ENCODE data around the gene MED15.

MED15 gene

DNA sequence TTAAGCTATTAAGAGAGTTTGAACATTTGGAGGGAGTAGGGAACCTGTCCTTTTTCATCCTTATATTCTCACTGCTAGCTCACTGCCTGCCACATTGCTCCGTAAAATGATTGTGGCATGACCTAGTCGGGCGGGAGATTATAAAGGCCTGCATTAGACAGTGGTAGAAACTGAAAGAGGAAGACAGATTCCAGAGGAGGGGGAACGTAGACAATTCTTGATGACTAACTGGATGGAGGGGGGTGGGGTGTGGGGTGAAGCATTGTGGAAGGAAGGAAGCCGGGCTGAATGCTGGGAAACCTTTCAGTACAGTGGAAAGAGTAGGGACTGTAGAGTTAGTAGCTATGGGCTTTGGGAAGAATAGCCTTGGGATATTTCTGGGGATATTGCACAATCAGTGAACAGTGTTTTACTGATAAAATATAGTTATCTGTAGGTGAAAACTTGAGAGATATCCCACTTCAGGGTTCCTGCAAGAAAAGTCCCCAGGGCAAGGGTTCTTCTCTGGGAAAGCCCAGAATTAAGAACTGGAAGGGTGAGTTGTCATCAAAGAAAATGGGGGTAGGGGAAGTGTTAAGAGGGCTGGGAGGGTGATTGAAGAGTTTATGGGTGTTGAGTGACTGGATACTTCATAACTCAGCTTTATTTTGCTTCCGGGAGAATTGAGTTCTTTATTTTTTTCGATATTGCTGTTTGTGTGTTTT, 2.1 kb downstream of the MED15 start:
- DNase-seq (ENCODE audit: low read depth in 2 of 2) = peak; percentile 32 to 38

DNA sequence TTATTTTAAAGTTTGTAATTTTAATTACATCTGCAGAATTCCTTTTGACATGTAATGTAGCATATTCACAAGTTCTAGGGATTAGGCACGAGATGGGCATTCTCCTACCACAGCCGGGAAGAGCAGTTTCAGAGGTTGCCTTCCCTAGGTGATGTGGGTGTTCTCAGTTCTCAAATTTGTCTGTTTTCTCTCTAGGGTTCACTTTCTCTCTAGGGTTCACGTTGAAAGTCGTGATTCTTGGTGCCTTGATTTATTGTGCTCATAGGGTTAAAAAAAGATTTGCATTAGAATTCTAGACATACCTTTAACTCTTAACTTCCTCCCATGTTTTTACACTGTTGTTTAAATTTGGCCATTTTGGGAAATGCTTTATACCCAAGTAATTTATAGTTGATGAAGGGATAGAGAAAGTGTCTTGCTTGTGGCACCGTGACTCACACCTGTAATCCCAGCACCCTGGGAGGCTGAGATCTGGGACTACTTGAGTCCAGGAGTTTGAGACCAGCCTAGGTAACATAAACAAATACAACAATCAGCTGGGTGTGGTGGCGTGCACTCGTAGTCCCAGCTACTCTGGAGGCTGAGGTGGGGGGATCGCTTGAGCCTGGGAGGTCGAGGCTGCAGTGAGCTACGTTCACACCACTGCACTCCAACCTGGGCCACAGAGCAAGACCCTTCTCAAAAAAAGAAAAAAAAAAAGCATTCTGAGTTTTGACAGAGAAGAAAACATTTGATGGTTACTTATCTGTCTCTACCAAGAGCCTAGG, 3.6 kb downstream of the MED15 start:
- no peak for DNase-seq (ENCODE audit: low read depth in 2 of 2)

DNA sequence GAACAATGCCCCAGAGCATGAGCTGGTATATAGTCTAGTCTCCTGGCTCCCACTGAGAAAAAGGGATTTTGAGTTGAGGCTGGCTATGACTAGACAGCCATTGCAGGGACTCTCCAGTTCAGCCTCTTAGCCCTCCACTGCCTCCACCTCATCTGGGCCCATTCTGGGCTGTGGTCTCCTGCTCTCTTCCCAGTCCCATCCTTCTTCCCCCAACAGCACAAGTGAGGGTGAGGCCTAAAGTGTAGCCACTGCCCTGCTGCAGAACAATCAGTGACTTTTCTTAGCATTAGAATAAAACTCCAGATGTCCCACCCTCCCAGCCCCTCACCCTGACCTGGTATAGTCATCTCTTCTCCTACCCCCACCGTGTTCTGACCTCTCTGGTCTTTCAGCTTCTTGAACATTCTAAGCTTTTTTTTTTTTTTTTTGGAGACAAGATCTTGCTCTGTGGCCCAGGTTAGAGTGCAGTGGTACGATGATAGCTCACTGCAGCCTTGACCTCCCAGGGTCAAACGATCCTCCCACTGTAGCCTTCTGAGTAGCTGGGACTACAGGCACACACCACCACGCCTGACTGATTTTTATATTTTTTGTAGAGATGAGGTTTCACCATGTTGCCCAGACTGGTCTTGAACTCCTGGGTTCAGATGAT, 4.3 kb downstream of the MED15 start:
- DNase-seq (ENCODE audit: low read depth in 2 of 2) = no peak

DNA sequence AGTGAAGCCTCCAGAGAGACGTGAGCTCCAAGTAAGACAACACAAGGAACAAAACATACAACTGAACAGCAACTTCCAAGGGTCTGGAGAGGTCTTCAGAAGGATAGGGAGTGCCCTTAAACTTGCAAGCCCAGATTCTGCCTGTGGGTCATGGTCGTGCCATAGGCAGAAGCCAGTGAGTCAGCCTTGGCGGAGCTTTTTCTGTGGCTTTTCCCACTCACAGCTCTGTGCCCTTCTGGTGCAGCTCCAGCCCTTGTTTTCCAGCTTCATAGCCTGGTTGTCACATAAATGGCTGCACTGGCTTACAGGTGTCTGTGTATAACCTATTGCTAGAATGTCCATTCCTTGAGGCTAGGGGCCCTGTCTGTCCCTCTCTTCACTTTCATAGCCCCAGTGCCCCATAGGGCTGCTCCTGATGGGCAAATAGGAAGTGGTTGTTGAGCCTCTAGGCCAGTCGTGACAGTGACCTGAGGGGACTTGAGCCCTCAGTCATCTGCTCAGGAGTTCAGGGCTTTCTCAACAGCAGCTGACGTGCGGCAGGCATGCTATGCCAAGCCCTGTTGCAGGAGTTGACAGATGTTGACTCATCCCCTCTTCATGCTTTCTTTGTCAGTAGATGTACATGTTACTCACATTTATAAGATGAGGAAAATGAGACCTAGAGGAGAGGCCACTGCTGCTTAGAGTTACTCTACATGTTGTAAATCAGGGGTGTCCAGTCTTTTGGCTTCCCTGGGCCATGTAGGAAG, 7.4 kb downstream of the MED15 start:
- no peak for DNase-seq (ENCODE audit: low read depth in 2 of 2)

DNA sequence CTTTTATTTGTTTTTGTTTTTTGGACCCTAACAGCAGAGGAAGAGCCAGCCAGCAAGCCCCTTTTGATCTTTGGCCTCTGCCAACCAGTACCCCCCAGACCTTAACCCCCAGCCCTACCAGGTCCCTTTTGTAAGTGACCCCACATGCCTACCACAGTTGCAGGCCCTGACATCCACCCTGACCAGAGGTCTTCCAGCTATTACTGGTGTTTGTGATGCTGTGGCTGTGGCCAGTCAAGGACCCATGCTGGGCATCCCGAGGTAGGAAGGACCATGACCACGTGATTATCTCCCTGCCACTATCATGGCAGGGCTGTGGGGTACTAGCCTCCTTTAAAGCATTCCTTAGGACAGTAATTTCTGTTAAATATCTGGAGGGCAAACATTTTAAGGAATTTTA, 9.0 kb downstream of the MED15 start:
- DNase-seq (ENCODE audit: low read depth in 2 of 2) = no peak

DNA sequence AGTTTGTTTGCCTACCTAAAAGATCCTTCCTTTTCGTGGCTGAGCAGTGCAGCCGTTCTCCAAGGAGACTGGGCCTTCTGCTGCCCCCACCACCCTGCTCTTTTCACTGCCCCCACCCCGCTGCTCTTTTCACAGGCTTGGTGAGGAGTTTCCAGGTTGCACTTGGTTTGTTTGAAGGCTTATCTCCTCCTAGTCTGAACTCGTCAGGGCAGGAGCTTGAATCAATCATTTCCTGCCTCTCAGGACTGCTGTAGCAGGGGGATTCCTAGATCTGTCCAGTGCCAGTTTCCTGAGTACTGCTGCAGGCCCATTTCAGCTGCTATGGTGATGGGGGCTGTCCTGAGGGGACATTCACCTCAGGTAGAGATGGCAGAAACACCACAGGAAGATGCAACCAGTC, 10.0 kb downstream of the MED15 start:
- no peak for DNase-seq (ENCODE audit: low read depth in 2 of 2)

DNA sequence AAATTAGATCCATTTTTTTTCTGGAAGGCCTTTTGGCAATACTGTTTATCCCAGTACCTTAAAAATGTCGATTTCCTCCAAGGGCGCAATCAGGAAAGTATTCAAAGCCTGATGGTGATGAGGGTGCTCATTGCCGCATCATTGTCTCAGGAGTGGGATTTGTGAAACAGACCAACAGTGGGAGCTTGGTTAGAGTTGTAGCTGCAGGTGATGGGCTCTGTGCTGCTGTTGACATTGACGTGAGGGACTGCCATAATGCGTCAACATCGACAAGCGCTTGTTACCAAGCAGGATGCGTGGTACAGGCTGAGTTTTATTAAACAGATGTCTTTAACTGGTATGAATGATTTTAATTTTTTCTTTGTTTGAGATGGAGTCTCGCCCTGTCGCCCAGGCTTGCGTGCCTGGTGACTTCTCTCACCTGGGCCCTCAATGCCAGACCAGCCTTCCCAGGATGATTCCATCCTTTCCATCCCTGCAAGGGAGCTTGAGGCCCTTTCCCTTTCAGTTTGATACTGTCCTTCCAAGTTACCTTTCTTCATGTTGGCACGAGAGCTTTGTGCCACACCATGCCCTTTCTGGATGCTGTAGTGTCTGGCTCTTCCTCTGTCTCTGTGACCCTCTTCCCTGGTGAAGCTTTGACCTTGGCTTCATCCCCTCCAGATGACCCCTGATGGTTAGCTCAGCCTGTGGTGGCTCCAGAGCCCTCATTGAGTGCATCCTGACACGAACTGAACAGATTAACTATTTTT, 10.6 kb downstream of the MED15 start:
- no peak for DNase-seq (ENCODE audit: low read depth in 2 of 2)

DNA sequence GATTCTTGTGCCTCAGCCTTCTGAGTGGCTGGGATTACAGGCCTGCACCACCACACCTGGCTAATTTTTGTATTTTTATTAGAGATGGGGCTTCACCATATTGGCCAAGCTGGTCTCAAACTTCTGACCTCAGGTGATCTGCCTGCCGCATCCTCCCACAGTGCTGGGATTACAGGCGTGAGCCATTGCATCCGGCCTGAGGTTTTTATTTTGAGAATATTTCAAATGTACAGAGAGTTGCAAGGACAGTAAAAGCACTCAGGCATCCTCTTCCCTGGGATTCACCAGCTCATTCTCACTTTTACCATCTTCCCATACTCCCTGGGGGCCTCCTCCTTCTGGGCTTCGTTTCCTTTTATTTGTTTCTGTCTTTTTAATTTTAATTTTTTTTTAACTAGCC, 12.1 kb downstream of the MED15 start:
- DNase-seq (ENCODE audit: low read depth in 2 of 2) = no peak

DNA sequence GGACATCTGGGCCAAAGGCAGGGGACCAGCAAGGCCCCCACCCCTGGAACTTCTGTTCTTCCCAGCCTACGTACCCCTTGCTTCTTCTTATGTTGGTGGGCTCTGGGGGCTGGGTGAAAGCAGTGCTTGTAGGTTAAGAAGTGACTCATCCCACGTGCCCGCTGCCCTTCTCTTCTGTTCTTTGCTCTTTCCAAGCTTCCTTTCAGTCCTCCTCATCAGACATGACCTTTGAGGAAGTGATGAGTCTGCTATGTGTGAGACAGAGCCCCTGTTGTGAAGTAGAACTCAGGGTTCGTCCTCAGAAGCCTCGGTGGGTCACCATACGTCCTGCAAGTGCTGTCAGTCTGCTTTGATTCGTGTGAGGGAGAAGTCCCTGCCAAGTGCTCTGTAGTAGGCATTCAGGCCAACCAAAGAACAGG, 12.7 kb downstream of the MED15 start:
- no peak for DNase-seq (ENCODE audit: low read depth in 2 of 2)

DNA sequence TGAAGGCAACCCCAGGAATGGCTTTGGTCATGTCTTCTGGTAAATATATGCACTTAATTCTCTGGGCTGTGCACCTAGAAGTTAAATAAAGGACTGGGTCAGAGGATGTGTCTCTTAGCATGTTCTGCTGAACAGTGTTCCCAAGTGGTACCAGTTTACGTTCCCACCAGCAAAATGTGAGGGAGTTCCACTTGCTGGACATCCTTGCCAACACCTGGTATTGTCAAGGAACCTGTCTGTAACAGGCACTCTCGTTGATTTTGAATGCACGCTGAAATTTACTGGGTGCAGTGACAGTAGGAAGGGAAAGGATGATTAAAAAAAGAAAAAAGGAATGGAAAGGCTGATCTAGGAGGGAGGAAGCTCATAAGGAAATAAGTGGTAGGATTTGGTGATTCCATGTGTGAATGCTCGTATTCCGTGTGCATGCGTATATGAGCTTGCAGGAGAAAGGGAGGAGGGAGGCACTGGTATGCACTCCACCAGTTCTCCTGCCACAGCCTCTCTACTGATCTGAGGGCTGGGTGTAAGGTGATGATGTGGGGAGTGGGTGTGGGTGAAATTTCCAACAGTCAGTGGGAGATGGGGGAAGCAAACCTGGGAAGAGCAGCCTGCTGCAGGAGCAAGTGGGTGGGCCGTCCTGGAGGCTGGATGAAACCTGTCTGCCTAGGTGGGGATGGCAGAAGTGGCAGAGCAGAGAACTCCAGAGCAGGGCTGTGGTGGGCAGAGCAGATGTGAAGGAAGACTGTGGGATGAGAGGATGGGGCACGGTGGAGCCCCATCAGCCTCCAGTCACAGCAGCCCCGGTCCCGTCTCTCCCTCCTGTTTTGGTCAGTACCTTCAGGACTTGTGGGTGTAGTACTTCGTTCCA, 15.0 kb downstream of the MED15 start:
- no peak for DNase-seq (ENCODE audit: low read depth in 2 of 2)

DNA sequence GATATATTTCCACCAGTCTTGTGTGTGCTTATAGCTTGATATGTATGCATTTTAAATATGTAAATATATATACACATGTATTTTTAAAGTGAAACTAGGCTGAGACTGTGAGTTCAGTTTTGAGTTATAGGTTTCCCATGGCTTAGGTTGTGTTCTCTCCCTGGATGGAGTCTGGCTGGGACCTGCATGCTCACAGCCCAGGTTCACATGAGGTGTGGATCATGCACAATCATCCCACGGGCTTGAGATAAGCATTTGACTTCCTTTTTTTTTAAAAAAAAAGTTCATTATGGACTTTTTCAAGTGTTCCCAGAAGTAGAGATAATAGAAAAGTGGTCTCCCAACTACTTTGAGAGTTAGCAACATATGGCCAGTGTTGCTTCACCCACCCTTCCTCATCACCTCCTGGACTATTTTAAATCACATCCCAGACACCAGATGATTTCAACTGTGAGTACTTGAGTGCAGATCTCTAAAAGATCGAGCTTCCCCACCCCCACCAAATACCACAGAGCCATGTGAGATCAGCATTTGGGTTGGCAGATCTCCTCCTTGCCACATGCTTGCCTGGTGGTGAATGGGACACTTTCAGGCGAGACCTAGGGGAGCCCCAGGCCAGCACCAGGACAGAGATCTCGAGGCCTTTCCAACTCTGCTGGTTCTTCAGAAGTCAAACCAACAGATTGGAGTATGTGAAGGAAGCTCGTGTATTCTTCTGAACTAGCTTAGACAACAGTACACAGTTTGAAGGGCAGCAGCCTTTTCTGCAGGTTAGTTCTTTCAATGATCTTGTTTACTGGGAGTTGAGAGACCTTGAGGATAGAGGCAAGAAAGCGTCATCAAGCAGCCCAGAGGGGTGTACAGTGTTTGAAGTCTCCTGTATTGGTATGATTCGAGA, 15.9 kb downstream of the MED15 start:
- no peak for DNase-seq (ENCODE audit: low read depth in 2 of 2)

DNA sequence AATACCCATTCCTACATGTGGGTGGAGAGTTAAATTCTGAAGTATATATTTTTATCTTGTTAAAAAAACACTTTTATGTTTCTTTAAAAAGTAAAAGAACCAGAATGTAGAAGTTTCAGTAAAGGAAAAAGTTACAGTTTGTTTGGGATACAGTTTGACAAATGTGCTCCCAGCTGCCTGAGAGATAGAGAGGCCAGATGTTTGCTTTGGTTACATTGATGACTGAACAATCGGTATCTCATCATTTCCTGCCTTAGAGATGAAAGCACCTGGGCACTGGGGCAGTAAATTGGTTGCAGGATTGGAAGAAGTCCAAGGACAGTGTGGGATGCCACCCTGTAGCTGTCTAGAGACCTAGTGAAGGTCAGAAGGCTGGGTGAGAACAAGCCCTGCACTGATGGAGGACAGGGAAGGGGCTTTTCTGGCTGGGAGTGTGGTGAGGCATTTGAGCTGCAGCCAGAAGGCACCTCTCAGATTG, 16.6 kb downstream of the MED15 start:
- no peak for DNase-seq (ENCODE audit: low read depth in 2 of 2)

DNA sequence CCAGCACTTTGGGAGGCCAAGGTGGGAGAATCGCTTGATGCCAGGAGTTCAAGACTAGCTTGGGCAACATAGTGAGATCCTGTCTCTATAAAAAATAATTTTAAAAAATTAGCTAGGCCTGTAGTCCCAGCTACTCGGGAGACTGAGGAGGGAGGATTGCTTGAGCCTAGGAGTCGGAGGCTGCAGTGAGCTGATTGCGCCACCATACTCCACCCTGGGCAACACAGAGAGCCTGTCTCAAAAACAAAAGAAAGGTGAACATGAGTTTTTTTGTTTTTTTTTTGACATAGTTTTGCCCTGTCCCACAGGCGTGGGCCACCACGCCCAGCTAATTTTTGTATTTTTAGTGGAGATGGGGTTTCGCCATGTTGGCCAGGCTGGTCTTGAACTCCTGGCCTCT, 17.6 kb downstream of the MED15 start:
- DNase-seq (ENCODE audit: low read depth in 2 of 2) = no peak

DNA sequence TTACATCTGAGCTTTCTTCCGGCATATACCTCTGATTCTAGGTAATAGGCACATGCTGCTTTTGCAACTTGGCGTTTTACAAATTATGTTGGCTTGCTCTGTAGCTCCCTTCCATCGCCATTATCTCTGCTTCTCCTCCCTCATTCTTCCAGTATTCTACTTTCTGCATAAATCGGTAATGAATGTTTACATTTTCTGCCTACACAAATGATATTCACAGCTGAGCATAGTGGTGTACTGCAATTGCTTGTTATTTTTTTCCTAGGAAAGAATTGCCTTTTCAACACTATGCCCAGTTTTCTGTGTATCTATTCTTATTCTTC, 18.9 kb downstream of the MED15 start:
- no peak for DNase-seq (ENCODE audit: low read depth in 2 of 2)

DNA sequence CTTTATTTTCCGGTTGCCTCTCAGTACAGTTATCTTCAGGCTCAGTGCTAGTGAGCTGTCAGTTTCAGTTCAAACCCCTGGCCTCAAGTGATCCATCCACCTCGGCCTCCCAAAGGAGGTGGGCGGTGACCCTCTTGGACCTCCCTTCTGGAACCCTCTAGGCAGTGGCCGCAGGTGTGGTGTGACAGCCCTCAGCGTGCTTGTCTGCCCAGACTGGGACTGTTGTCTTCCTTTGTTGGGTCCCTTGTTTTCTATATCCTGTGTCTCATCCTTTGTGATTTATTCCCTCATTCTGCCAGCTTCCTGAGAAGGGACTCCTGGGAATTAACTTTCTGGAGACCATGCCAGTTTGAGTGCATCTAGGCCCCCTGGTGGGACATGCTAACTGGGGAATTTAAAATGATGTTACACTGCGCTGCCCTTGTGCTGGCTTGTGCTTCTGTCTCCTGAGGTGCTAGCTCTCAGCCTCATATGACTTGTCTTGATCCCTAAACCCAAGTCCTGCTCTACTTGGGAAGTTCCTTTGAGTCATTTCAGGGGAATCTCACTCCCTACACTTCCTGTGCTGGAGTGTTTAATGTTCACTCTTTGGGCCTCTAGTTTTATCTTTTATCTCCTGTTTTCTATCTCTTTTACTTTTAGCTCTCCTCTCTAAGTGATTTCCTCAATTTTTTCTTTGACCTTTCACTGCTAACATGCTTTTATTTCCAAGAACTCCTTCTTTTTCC, 19.4 kb downstream of the MED15 start:
- DNase-seq (ENCODE audit: low read depth in 2 of 2) = no peak

DNA sequence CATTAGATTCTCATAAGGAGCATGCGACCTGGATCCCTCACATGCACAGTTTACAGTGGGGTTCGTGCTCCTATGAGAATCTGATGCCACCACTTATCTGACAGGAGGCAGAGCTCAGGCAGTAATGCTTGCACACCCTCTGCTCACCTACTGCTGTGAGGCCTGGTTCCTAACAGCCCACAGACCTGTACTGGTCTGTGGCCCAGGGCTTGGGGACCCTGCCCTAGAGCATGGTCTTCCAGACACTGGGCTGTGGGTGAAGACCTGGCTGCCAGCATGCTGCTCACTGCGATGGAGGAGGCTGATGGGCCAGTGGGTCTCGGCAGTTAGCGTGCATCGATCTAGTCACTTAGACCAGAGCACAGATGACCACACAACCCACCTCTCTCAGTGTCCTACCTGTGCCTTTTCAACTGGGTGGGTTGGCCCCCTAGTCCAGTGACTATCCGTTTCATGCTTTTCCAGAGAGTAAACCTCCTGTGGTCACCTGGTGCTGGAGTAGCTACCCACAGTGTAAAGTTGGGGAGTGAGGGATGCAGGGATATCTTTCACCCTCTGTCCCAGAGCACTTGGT, 21.1 kb downstream of the MED15 start:
- no peak for DNase-seq (ENCODE audit: low read depth in 2 of 2)

DNA sequence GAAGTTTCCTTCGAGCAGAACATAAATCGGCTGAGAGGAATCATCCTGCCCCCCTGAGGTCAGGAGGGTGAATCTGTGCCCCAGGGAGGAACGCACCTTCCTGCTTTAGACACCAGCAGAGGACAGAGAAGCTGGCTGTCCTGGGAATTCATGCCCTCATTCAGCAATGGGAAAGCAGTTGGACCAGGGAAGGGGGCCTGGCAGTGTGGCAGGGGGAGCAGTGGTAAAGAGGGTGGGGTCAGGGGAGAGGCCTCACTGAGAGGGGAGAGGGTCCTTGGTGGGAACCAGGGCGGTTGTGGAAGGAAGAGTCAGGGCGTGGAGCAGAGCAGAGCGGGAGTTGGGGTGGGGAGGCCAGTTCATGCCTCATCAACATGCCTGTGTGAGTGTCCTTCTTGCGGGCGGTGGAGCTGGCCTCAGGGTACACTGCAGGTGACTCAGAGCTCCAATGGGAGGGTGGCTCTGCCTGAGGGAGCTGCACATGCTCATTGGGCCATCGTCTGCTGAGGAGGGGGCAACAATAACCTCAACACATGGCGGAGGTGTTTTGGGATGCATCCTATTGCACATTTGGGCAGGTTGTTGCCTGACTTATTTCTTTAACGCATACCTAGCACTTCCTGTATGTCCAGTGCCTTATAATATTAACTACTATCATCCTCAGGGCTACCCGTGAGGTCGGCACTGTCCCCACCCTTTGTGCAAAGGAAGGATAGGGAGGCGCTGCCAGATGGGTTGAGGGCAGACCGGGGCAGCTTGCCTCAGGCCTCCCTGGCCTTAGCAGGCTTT, 23.2 kb downstream of the MED15 start:
- no peak for DNase-seq (ENCODE audit: low read depth in 2 of 2)

DNA sequence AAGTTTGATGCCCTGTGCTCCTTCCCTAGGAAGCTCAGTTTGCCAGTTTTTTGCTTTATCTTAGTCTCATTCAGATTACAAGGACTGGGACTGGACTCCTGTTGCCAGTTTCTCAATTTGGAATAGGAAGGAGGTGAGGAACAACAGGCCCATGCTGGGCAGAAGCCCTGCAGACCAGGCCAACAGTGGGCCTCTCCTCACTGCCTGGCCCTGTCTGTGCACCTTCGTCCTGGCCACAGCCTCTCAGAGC, 23.7 kb downstream of the MED15 start:
- no peak for DNase-seq (ENCODE audit: low read depth in 2 of 2)
